Mesothelial cell of epicardium (in vitro differentiated cells): ENCODE data around the gene TLCD1. TPM values are rescaled to one million over a fixed set of nuclear protein-coding genes. Genes with fewer than 3 reads are reported as not detected.
A peak's percentile ranks its signal among the peaks of the same experiment; 100 is the strongest.

Source experiments
- DNase-seq, 2 experiments: peaks; one replicate each; pipeline ENCODE4 v3.0.0; 2021; ENCODE audit warnings: low spot score in 2 of 2; ENCODE audit not compliant: unreplicated experiment in 2 of 2
- H3K27ac Mint-ChIP-seq: 2 replicates; pipeline ENCODE4 v1.8.0; 2021; ENCODE audit warnings: mixed read lengths
- H3K27me3 Mint-ChIP-seq: 2 replicates; pipeline ENCODE4 v1.8.0; 2021; ENCODE audit warnings: low read depth, mixed read lengths
- H3K36me3 Mint-ChIP-seq: 2 replicates; pipeline ENCODE4 v1.8.0; 2021; ENCODE audit warnings: mixed read lengths
- H3K4me1 Mint-ChIP-seq: 2 replicates; pipeline ENCODE4 v1.8.0; 2021; ENCODE audit warnings: mixed read lengths
- H3K4me3 Mint-ChIP-seq: 2 replicates; pipeline ENCODE4 v1.8.0; 2021; ENCODE audit warnings: mild to moderate bottlenecking, moderate library complexity, mixed read lengths
- H3K9me3 Mint-ChIP-seq: 2 replicates; pipeline ENCODE4 v1.8.0; 2021; ENCODE audit warnings: mixed read lengths
- total RNA-seq: library from RNA; stranded (reverse); gene quantifications from 3 replicates; pipeline ENCODE4 v1.2.1, GENCODE V29; 2021
- TF ChIP-seq, protein P1 (sequence below): fragments of 200-600 bp; sonication (generic); IDR thresholded peaks from one replicate; pipeline ENCODE4 v1.5.0; 2021; ENCODE audit warnings: antibody characterized with exemption; ENCODE audit not compliant: unreplicated experiment

Gene TLCD1
- total RNA-seq, 1 donor from 2014 or later = 2.3 TPM

DNA sequence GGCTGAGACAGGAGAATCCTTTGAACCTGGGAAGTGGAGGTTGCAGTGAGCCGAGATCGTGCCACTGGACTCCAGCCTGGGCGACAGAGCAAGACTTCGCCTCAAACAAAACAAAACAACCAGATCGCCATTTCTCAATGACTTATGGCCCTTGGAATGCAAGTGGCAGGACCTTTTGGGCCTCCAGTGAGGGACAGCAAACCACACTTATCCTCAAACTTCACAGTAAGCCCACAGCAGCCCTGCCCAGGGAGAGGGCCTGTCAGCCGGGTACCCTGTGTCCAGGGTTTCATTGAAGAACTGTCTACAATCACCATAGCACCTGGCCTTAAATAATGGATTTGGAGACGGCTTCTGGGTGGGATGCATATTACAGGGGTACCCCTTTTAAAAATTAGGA is 29.5 kb upstream of the TLCD1 start:
- Mint-ChIP-seq H3K27me3 (no peaks in the 10 kb centered on the region), H3K27ac (no peak overlapping the region), H3K9me3 (no peaks in the 10 kb centered on the region), H3K4me1 (no peaks in the 10 kb centered on the region), H3K36me3 (peaks cover 12% of the 10 kb centered on the region), H3K4me3 (no peak overlapping the region)
- TF ChIP-seq, protein P1, sequence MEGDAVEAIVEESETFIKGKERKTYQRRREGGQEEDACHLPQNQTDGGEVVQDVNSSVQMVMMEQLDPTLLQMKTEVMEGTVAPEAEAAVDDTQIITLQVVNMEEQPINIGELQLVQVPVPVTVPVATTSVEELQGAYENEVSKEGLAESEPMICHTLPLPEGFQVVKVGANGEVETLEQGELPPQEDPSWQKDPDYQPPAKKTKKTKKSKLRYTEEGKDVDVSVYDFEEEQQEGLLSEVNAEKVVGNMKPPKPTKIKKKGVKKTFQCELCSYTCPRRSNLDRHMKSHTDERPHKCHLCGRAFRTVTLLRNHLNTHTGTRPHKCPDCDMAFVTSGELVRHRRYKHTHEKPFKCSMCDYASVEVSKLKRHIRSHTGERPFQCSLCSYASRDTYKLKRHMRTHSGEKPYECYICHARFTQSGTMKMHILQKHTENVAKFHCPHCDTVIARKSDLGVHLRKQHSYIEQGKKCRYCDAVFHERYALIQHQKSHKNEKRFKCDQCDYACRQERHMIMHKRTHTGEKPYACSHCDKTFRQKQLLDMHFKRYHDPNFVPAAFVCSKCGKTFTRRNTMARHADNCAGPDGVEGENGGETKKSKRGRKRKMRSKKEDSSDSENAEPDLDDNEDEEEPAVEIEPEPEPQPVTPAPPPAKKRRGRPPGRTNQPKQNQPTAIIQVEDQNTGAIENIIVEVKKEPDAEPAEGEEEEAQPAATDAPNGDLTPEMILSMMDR = no peak
- DNase-seq = no peak

DNA sequence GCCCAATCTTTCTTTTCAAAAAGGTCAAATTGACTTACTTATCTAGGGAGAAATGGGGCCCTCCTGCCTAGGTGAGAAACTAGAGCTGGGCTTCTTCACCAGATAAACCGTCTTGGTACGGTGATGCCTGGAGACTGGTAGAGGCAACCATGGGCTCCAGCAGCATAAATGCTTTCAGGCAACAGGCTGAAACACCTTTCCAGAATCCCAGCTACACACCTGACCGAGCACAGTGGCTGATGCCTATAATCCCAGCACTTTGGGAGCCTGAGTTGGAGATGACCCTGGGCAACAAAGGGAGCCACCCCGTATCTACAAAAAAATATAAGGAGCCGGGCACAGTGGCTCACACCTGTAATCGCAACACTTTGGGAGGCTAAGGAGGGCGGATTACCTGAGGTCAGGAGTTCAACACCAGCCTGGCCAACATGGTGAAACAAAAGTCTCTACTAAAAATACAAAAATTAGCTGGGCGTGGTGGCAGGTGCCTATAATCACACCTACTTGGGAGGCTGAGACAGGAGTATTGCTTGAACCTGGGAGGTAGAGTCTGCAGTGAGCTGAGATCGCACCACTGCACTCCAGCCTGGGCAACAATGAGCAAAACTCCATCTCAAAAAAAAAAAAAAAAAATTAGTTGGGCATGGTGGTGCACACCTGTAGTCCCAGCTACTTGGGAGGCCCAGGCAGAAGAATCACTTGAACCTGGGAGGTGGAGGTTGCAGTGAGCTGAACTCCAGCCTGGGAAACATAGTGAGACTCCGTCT is 25.8 kb upstream of the TLCD1 start:
- Mint-ChIP-seq H3K27ac (peak overlapping the region; percentile 16), H3K36me3 (peaks cover 10% of the 10 kb centered on the region), H3K27me3 (no peaks in the 10 kb centered on the region), H3K9me3 (no peaks in the 10 kb centered on the region), H3K4me3 (no peak overlapping the region), H3K4me1 (peaks cover 20% of the 10 kb centered on the region)
- TF ChIP-seq, protein P1 = no peak
- no peak for DNase-seq

DNA sequence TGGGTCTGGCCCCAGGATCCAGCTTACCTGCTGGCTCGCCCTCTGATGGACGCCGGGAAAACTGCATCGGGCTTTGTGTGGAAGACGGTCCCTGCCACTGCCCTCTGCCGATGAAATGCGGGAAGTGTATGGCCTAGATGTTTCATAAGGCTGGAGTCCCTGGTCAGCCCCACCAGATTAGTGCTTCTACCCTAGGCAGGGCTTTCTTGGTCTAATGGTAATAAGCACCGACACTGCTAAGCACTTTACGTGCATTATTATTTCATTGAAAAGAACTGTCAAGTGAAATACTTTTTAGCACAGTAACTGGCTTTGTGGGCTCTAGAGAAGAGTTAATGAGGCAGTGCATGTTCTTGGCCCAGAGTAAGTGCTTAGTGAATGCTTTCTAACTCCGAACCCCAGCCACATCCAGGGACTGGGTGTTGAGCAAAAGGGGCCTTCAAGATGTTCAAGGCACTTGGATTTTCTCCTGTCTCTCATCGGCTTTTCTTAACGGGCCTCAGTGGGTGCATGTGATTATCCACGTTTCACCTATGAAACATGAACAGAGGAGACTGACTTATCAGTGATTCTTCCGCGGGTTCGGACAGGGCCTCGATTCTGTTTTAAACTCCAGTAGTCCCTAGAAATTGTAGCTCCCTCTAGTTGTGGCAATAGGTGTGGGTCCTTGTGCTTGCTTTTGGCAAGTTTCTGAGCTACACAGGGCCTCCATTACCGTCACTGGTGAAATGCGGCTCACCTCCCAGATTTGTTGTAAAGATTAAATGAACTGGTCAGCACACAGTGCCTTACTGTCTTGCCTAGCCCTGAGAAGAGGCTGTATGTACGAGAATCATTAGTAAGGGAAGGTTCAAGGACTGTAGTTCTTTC is 24.4 kb upstream of the TLCD1 start:
- Mint-ChIP-seq H3K4me3 (no peak overlapping the region), H3K36me3 (peaks cover 7% of the 10 kb centered on the region), H3K27me3 (no peaks in the 10 kb centered on the region), H3K9me3 (no peaks in the 10 kb centered on the region), H3K4me1 (peaks cover 29% of the 10 kb centered on the region), H3K27ac (peak overlapping the region; percentile 69)
- TF ChIP-seq, protein P1 = peak; percentile 95
- DNase-seq = peak; percentile 83 to 93

- H3K4me3 Mint-ChIP-seq = no peak overlapping the region
- TF ChIP-seq, protein P1 = no peak
- H3K36me3 Mint-ChIP-seq = peaks cover 7% of the 10 kb centered on the region
- H3K9me3 Mint-ChIP-seq = no peaks in the 10 kb centered on the region
- DNase-seq = no peak
- H3K27ac Mint-ChIP-seq = peak overlapping the region; percentile 71
- no peaks in the 10 kb centered on the region for H3K27me3 Mint-ChIP-seq
- H3K4me1 Mint-ChIP-seq = peaks cover 29% of the 10 kb centered on the region
Measured at GRCh38 chr17:28749516-28750177, 23.6 kb upstream of the TLCD1 start.

GRCh38 chr17:28748852-28749515 is 23.0 kb upstream of the TLCD1 start:
- Mint-ChIP-seq H3K36me3 (peaks cover 7% of the 10 kb centered on the region), H3K4me3 (no peak overlapping the region), H3K27ac (peak overlapping the region; percentile 71), H3K4me1 (peaks cover 29% of the 10 kb centered on the region), H3K9me3 (no peaks in the 10 kb centered on the region), H3K27me3 (no peaks in the 10 kb centered on the region)
- DNase-seq = no peak
- TF ChIP-seq, protein P1 = no peak
